ENCODE data around the gene MRPS31. TPM values are rescaled to one million over a fixed set of nuclear protein-coding genes. Genes with fewer than 3 reads are reported as not detected.

The MRPS31 gene
- total RNA-seq, 1 experiment from 2014 or later: 22.8 TPM

- Histone ChIP-seq H4K20me1 (ENCODE audit: insufficient read depth) (no peaks in the 10 kb centered on the region), H3K36me3 (ENCODE audit: control insufficient read depth in 1 of 2, insufficient read depth in 2 of 2, low read length in 2 of 2) (no peaks in the 10 kb centered on the region), H3K27me3 (ENCODE audit: insufficient read depth, low read length) (no peaks in the 10 kb centered on the region), H3K4me3 (replicated peaks in 1 of 2; ENCODE audit: low read depth in 1 of 2, low read length in 2 of 2) (no peak overlapping the region), H3K9ac (ENCODE audit: low read length) (no peak overlapping the region), H3K79me2 (ENCODE audit: insufficient read depth, low read length) (peaks cover 14% of the 10 kb centered on the region), H3K27ac (ENCODE audit: low read depth, low read length) (no peak overlapping the region), H2AFZ (ENCODE audit: low read depth, low read length, poor library complexity, severe bottlenecking) (no peak overlapping the region), H3K9me2 (ENCODE audit: insufficient read depth) (no peaks in the 10 kb centered on the region), H3K4me1 (ENCODE audit: control insufficient read depth in 1 of 2, insufficient read depth in 2 of 2, low read length in 2 of 2) (peaks cover 15 to 36% of the 10 kb centered on the region in 2 experiments; a peak in 3 of 4 replicates), H3K4me2 (ENCODE audit: low read length) (peak overlapping the region; percentile 38), H3K9me3 (ENCODE audit: control insufficient read depth in 1 of 2, insufficient read depth in 1 of 2, low read depth in 1 of 2, low read length in 2 of 2) (no peaks in the 10 kb centered on the region)
- ChIA-PET CTCF (interaction anchor here (1.1 kb wide), 1 partner anchor 9 kb away, joined by 3 read pairs; no protein-coding TSS in a partner anchor), RAD21 (ENCODE audit: low non-redundant PET in 1 of 2, low total read pairs in 2 of 2, uncharacterized antibody in 2 of 2, unreplicated experiment in 2 of 2) (no interaction called here), POLR2A (no interaction called here)
- ATAC-seq (no peak), DNase-seq (ENCODE audit: low read depth, low spot score) (no peak)
- TF ChIP-seq MAX (IDR thresholded peaks at IDR 0.05) (no peak), FOSL1 (IDR thresholded peaks at IDR 0.05; ENCODE audit: low read depth) (0 out of 2 replicates have a peak, but pooled peaks have one; percentile 8), SP1 (IDR thresholded peaks at IDR 0.05; ENCODE audit: low read depth) (0 out of 2 replicates have a peak, but pooled peaks have one; percentile 8)
- intact Hi-C loops (cut with micrococcal nuclease): no loop called here
- no TSS peak for BruUV-seq (replicated peaks)
Measured at GRCh38 chr13:40786568-40786996, 15.6 kb upstream of the MRPS31 start.

GRCh38 chr13:40784540-40784939 lies 13.6 kb upstream of the MRPS31 start:
- POLR2A ChIA-PET: no interaction called here
- H3K4me1 ChIP-seq (ENCODE audit: control insufficient read depth in 1 of 2, insufficient read depth in 2 of 2, low read length in 2 of 2): peaks cover 23 to 45% of the 10 kb centered on the region in 2 experiments
- no peaks in the 10 kb centered on the region for H4K20me1 ChIP-seq (ENCODE audit: insufficient read depth)
- ATAC-seq (no peak), DNase-seq (ENCODE audit: low read depth, low spot score) (no peak)
- intact Hi-C loops (cut with micrococcal nuclease): no loop called here
- RAD21 ChIA-PET (ENCODE audit: low non-redundant PET in 1 of 2, low total read pairs in 2 of 2, uncharacterized antibody in 2 of 2, unreplicated experiment in 2 of 2): no interaction called here
- H3K4me3 ChIP-seq (replicated peaks in 1 of 2; ENCODE audit: low read depth in 1 of 2, low read length in 2 of 2): no peak overlapping the region
- no peaks in the 10 kb centered on the region for H3K36me3 ChIP-seq (ENCODE audit: control insufficient read depth in 1 of 2, insufficient read depth in 2 of 2, low read length in 2 of 2)
- no TSS peak for BruUV-seq (replicated peaks)
- H3K4me2 ChIP-seq (ENCODE audit: low read length): no peak overlapping the region
- no peaks in the 10 kb centered on the region for H3K79me2 ChIP-seq (ENCODE audit: insufficient read depth, low read length)
- H3K27me3 ChIP-seq (ENCODE audit: insufficient read depth, low read length): no peaks in the 10 kb centered on the region
- H2AFZ ChIP-seq (ENCODE audit: low read depth, low read length, poor library complexity, severe bottlenecking): no peak overlapping the region
- H3K27ac ChIP-seq (ENCODE audit: low read depth, low read length): no peak overlapping the region
- no peak overlapping the region for H3K9ac ChIP-seq (ENCODE audit: low read length)
- no peaks in the 10 kb centered on the region for H3K9me3 ChIP-seq (ENCODE audit: control insufficient read depth in 1 of 2, insufficient read depth in 1 of 2, low read depth in 1 of 2, low read length in 2 of 2)
- CTCF ChIA-PET: no interaction called here
- no peaks in the 10 kb centered on the region for H3K9me2 ChIP-seq (ENCODE audit: insufficient read depth)
- TF ChIP-seq SRF (IDR thresholded peaks at IDR 0.05; ENCODE audit: low read depth): no peak
- TF ChIP-seq ZFX (IDR thresholded peaks at IDR 0.05): no peak
- TF ChIP-seq ELF1 (IDR thresholded peaks at IDR 0.05; ENCODE audit: borderline replicate concordance, low read depth): no peak
- no peak for TF ChIP-seq CBX3 (IDR thresholded peaks at IDR 0.05; ENCODE audit: low read depth)
- no peak for TF ChIP-seq REST (IDR thresholded peaks at IDR 0.05; ENCODE audit: low read depth)
- no peak for TF ChIP-seq JUND (IDR thresholded peaks at IDR 0.05)
- no peak for TF ChIP-seq EGR1 (IDR thresholded peaks at IDR 0.05; ENCODE audit: low read depth)
- no peak for TF ChIP-seq ZBTB33 (IDR thresholded peaks at IDR 0.05; ENCODE audit: extremely low read depth, insufficient replicate concordance, low read length)
- TF ChIP-seq YY1 (IDR thresholded peaks at IDR 0.05; ENCODE audit: extremely low read depth, insufficient replicate concordance, low read depth, low read length): no peak
- no peak for TF ChIP-seq SIN3A (IDR thresholded peaks at IDR 0.05; ENCODE audit: low read depth)
- TF ChIP-seq RAD21 (IDR thresholded peaks at IDR 0.05; ENCODE audit: low read depth): no peak
- no peak for TF ChIP-seq MAX (IDR thresholded peaks at IDR 0.05)
